Dedifferentiated amniotic fluid mesenchymal stem cell (primary cell): ENCODE data around the gene PTOV1.
"Not testable (repeated sequence)": the region's sequence is repeated elsewhere in the genome, so short reads cannot be mapped to it uniquely, and the experiment has no call there.

Source experiments
- DNase-seq: peaks from one replicate; pipeline ENCODE4 v3.0.0-alpha.2; 2016; ENCODE audit errors: extremely low spot score

The PTOV1 gene

GRCh38 chr19:49817964-49818648, 32.9 kb upstream of the PTOV1 start, which contains the start of gene MED25:
TSS of gene MED25 (plus strand) at chr19:49818289. CDS start at chr19:49818342, 53 bp downstream.
- peak; percentile 69 for DNase-seq

- no peak for DNase-seq
Observed at GRCh38 chr19:49818649-49819370, 32.1 kb upstream of the PTOV1 start.

GRCh38 chr19:49819452-49820115, 31.4 kb upstream of the PTOV1 start:
- DNase-seq: not testable (repeated sequence)

DNA sequence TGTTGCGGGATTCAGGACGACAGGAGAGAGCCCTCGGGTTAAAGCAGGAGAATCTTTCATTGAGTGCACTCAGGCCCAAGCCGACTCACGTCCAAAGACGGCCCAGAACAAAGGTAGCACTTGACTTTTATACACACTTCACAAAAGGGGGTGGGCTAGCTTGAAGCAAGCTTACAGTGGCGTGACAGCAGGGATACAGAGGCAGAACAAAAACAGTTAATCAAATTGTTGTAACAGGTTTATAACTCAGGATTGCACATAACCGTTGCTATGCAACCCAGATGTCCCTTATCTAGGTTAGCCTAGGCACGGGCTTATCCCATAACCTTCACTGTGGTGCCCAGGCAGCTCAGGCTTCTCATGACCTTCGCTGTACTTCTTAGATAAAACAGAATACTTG, 30.8 kb upstream of the PTOV1 start:
- DNase-seq: no peak

GRCh38 chr19:49823472-49823871, 27.5 kb upstream of the PTOV1 start:
- DNase-seq: no peak

- DNase-seq: no peak
Observed at GRCh38 chr19:49824662-49825061, 26.3 kb upstream of the PTOV1 start.

- no peak for DNase-seq
Observed at GRCh38 chr19:49827034-49827433, 23.9 kb upstream of the PTOV1 start.

GRCh38 chr19:49829200-49829599, 21.8 kb upstream of the PTOV1 start:
- no peak for DNase-seq

DNA sequence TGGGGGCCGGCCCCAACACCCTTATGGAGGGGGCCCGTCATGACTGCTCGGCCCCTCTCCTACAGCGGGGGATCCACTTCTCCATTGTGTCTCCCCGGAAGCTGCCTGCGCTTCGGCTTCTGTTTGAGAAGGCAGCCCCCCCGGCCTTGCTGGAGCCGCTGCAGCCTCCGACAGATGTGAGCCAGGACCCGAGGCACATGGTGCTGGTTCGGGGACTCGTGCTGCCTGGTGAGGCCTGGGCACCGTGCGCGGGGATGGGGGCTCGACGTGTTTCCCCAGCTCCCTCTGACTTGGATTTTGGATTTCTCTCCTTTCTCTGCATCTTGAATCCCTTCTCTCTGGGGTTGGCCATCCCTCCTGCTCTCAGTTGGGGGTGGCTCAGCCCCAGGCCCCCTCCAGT, 21.2 kb upstream of the PTOV1 start:
- no peak for DNase-seq

DNA sequence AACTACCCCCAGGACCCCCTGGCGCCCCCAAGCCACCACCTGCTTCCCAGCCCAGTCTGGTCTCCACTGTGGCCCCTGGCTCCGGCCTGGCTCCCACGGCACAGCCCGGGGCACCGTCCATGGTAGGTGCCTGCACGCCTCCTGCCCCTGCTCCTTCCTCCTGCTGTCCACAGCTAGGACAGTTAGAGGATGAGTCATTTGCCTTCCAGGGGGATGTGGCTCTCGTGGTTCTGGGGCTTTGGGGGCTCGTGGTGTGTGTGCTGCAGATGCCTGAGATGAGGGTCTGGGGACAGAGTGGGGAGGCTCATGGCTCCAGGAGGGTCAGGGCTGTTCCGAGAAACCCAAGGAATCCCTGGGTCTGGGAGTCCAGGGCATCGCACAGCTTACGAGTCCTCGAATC, 20.2 kb upstream of the PTOV1 start:
- no peak for DNase-seq

DNA sequence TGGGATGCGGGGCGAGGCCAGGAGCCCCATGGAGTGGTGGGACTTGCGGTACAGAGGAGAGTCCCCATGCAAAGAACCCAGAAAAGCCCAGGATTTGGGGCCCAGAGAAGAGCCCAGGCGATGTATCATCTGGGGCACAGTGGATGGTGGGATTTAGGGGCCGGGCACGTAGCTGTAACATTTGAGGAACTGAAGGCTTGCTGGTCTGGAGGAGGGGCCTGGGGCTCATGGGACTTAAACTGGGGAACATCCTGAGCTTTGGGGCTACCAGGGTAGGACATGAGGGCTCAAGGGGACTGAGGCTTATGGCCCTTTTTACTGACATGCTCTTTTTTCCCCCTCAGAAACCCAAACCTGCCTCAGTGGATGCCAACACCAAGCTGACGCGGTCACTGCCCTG, 19.4 kb upstream of the PTOV1 start:
- DNase-seq: no peak

DNA sequence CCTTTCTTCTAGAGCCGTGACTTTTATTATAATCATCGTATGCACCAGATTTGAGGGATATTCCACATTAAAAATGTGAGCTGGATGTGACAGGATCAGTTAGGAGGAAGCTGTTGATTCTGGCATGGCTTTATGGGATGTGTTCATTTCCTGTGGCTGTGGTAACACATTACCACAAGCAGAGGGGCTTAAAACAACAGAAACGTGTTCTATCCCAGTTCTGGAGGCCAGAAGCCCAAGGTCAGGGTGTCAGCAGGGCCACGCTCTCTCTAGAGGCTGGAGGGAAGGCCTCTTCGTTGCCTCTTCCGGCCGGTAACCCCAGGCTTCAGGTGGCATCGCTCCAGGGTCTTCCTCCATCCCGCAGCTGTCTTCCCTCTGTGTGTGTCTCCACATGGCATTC, 18.4 kb upstream of the PTOV1 start:
- no peak for DNase-seq

- no peak for DNase-seq
Observed at GRCh38 chr19:49833599-49833998, 17.4 kb upstream of the PTOV1 start.

DNA sequence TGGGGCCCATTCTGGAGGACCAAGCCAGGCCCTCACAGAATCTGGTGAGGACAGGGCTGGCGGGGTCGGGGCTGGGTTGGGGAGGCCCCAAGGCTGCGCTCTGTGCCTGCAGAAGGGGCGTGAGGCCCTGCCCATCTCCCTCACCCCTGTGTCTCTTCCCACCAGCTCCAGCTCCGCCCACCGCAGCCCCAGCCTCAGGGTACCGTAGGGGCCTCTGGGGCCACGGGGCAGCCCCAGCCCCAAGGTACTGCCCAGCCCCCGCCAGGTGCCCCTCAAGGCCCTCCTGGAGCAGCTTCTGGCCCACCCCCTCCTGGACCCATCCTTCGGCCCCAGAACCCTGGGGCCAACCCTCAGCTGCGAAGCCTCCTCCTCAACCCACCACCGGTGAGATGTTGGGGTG, 15.4 kb upstream of the PTOV1 start:
- no peak for DNase-seq

- no peak for DNase-seq
Observed at GRCh38 chr19:49836176-49837008, 14.6 kb upstream of the PTOV1 start.

DNA sequence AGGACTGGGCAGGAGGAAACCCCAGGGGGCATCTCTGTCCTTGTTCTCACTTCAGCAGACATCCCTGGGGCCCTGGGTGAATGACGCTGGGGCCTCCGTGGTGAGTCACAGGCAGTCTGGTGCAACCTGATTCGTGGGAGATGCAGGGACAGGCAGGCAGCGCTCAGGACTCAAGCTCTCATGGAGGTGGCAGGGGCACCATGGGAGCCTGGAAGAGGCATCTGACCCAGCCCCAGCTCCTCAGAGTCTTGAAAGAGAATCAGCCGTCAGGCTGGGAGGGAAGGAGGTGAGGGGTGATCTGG, 14.0 kb upstream of the PTOV1 start:
- no peak for DNase-seq

GRCh38 chr19:49837425-49837824, 13.5 kb upstream of the PTOV1 start:
- DNase-seq: no peak

DNA sequence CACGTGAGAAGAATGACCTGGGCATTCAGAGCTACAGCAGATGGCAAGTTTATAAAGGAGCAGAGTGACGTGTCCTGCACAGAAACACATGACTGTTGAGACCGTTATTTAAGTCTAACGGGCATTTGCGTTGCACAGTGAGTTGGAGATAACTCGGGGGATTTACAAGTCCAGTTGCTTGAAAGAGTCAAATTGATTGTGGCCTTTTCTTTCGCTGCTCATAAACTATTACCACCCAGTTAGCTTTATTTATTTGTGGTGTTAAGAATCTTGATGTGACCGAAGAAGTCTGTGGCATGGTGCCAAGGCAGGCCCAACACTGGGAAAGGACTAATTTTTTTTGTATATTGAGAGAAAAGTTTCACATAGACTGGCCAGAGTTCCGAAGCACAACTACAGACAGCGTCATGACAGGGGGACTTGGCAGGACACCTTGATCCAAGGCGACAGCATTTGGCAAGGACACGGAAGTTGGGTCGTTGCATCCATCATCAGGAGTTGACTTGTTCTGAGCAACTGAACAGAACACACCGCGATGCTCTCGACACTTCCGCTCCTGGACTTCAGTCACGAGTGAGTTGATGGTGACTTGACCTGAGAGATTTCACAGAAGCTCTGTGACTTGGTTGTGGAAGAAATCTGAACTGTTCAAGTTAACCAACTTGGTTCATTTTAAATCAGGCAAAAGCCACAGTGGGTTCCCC, 11.9 kb upstream of the PTOV1 start:
- no peak for DNase-seq

GRCh38 chr19:49839713-49840112, 11.2 kb upstream of the PTOV1 start:
- DNase-seq: no peak

DNA sequence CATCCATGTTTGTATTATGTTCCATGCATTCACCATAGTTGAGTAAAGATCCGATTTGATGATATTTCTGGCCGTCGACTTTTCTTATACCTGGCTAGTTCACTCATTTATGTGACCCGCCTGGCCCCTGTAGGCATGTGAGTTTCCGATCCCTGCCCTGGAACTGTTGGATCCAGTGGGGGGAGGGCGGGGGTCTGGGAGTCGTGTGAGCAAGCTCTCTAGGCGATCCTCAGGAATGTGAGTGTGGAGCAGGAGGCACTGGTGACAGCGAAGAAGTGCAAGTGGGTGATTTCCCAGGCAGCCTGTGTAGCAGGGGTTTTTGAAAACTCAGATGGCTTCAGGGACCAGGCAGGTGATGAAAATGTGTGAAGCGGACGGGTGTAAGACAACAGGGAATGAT, 10.6 kb upstream of the PTOV1 start:
- DNase-seq: no peak

DNA sequence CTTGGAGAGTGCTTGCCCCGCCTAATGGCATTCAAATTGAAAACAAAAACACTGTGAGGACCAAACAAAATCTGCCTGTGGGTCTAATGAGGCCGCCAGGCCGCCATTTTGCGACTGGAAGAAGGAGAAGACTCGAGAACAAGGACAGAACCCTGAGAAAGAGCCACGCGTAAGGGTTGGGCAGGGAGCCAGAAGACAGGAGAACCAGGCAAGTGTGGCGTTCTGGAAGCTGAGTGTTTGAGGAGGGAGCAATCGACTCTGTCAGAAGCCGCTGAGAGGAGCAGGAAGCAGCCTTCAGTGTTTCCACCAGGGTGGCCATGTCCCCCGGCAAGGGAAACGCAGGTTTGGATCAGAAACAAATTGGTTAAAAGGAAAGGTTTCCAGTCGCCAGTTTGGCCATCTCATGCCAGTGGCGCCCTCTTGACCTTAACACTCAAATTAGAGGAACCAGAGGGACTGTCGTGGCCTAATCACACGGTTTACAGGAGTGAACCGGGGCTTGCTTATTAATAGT, 10.2 kb upstream of the PTOV1 start:
- no peak for DNase-seq
